H1 (cell line): Measurements from ENCODE around the gene OR56A3.

ENCODE experiments used
- CBX5 ChIP-seq: fragments of 300-800, 300-1000 bp; sonication (generic); IDR thresholded peaks from 2 replicates; pipeline ENCODE4 v1.7.1; 2016; ENCODE audit warnings: antibody characterized with exemption, low read length, low read depth
- CHD2 ChIP-seq: IDR thresholded peaks from 2 replicates; pipeline ENCODE4 v1.6.1; 2012; ENCODE audit warnings: low read length, improper control_type of control experiment
- EP300 ChIP-seq, 2 experiments: IDR thresholded peaks; 1 replicate in 1 of 2; 2 replicates in 1 of 2; pipeline ENCODE4 v1.6.1; 2011 to 2012; ENCODE audit warnings: low read depth in 2 of 2, low read length in 2 of 2, mild to moderate bottlenecking in 2 of 2, borderline replicate concordance in 1 of 2, inconsistent platforms in 1 of 2, moderate library complexity in 1 of 2
- POLR2A ChIP-seq, 2 experiments: IDR thresholded peaks; 1 replicate in 1 of 2; 2 replicates in 1 of 2; pipeline ENCODE4 v1.6.1; 2011; ENCODE audit warnings: low read depth in 2 of 2, low read length in 2 of 2, mild to moderate bottlenecking in 2 of 2; ENCODE audit errors: control extremely low read depth in 1 of 2
- TF ChIP-seq, protein P1 (sequence below), 3 experiments: IDR thresholded peaks; 1 replicate in 2 of 3; 2 replicates in 1 of 3; pipeline versions ENCODE4 v1.5.1 to v1.6.1; 2011; ENCODE audit warnings: low read length in 3 of 3, mild to moderate bottlenecking in 3 of 3, inconsistent platforms in 2 of 3, low read depth in 1 of 3, moderate library complexity in 1 of 3; ENCODE audit not compliant: insufficient read depth in 1 of 3; ENCODE audit errors: control extremely low read depth in 1 of 3

- TF ChIP-seq POLR2A (IDR thresholded peaks at IDR 0.05; ENCODE audit: control extremely low read depth in 1 of 2, low read depth in 2 of 2, low read length in 2 of 2) (no peak), CBX5 (no peak), CHD2 (no peak), EP300 (IDR thresholded peaks at IDR 0.05; ENCODE audit: borderline replicate concordance in 1 of 2, low read depth in 2 of 2, low read length in 2 of 2) (no peak)
- TF ChIP-seq, protein P1, sequence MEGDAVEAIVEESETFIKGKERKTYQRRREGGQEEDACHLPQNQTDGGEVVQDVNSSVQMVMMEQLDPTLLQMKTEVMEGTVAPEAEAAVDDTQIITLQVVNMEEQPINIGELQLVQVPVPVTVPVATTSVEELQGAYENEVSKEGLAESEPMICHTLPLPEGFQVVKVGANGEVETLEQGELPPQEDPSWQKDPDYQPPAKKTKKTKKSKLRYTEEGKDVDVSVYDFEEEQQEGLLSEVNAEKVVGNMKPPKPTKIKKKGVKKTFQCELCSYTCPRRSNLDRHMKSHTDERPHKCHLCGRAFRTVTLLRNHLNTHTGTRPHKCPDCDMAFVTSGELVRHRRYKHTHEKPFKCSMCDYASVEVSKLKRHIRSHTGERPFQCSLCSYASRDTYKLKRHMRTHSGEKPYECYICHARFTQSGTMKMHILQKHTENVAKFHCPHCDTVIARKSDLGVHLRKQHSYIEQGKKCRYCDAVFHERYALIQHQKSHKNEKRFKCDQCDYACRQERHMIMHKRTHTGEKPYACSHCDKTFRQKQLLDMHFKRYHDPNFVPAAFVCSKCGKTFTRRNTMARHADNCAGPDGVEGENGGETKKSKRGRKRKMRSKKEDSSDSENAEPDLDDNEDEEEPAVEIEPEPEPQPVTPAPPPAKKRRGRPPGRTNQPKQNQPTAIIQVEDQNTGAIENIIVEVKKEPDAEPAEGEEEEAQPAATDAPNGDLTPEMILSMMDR (IDR thresholded peaks at IDR 0.05; ENCODE audit: control extremely low read depth in 1 of 3, insufficient read depth in 1 of 3, low read depth in 1 of 3, low read length in 3 of 3): no peak
Observed at GRCh38 chr11:5929571-5930368, 12.3 kb upstream of the OR56A3 start.
